Dedifferentiated amniotic fluid mesenchymal stem cell (primary cell): Measurements from ENCODE around the gene UBASH3B.
"Not testable (repeated sequence)": the region's sequence is repeated elsewhere in the genome, so short reads cannot be mapped to it uniquely, and the experiment has no call there.

ENCODE experiments used
- DNase-seq: peaks from one replicate; pipeline ENCODE4 v3.0.0-alpha.2; 2016; ENCODE audit errors: extremely low spot score

Gene UBASH3B

DNA sequence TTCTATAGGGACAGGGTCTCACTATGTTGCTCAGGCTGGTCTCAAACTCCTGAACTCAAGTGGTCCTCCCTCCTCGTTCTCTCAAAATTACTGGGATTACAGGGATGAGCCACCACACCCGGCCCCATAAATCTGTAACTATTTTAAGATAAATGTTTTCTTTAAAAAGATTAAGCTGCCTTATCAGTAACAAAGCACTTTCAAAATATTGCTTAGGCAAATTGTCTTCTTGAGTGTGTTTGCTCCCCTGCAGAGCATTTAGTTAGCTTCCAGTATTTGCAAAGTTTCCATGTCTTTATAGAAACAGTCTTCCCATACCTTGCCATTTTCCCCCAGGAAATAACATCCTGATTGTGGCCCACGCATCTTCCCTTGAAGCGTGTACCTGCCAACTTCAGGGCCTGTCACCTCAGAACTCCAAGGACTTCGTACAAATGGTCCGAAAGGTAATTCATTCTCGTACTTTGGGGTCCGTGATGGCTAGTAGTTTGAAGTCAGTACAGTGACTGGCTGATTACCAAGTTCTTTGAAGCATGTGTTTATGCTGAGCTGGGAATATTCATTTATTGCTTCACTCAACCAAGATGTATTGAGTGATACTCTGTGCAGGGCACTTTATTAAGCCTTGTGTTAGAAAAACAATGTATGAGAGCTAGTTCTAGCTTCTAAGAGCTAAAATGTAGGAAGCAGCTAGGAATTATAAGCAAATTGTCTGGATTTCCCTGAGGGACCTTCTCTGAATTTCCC, 152.4 kb downstream of the UBASH3B start:
- DNase-seq: no peak

DNA sequence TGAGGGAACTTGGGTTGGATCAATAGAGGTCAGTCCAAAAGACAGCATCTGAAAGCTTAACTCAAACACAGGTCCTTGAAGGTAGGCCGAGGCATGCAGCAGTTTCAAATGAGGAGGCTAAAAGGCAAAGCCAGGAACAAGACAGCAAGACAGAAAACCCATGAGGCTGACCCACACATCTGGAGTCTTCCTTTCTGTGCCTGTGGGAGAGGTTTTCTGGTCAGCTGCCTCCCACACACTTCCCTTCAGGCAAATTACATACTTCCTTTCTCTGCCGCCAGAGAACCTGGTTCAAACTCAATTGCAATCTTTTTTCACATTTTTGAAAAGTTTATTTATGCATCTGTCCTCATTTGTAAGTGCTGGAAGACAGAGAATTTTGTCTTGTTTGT, 153.0 kb downstream of the UBASH3B start:
- peak; percentile 57 for DNase-seq

DNA sequence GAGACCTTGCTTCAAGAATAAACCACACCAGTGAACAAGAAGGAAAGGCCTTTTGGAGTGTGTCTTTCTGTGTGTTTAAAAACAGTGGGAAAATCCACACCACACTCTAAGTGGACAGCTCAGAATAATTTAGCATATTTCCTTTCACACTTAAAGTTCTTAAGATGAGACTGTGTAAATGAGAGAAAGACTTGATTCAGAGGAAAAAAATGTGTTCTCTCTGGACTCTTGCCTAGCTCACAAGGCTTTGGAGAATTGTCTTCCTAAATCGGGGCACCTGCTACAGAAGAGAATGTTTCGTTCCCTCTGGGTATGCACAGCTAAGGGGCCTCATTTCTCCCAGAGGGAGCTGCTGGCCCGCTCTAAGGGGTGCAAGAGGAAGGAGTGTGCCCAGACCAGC, 154.3 kb downstream of the UBASH3B start:
- no peak for DNase-seq

DNA sequence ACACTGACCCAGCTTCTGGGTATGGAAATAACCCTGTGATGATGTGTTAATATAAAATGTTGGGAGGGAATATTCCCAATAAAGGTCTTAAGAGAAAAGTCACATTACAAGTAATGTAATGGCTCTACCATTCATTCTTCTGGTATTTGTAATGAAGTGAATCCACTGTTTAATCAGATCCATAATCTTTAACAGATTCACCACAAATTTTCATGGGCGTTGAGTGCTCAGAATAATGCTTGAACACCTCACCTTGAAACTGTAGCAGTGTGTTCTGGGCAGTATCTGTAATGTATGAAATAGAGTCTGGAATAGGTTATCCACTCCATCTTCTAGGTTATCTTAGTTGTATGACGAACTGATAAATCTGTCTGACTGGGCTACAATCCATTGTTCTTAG, 156.2 kb downstream of the UBASH3B start:
- DNase-seq: no peak

DNA sequence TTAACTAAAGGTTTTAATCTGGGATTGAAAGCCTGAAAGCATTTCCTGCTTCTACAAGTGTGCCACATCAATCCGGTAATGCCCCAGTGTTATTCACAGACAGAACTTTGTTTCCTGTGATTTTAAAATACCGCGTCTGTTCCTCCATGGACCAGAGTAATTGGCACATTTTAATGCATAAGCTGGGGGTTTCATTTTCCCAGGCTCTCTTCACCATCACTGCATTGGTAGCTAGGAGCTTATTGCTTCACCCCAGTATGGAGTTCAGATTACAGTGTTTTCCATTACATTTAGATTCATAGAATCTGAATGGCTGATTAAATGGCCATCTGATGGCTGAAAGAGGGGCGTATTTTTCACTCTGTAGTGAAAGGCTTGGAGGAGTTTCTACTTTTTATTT, 157.1 kb downstream of the UBASH3B start:
- no peak for DNase-seq

DNA sequence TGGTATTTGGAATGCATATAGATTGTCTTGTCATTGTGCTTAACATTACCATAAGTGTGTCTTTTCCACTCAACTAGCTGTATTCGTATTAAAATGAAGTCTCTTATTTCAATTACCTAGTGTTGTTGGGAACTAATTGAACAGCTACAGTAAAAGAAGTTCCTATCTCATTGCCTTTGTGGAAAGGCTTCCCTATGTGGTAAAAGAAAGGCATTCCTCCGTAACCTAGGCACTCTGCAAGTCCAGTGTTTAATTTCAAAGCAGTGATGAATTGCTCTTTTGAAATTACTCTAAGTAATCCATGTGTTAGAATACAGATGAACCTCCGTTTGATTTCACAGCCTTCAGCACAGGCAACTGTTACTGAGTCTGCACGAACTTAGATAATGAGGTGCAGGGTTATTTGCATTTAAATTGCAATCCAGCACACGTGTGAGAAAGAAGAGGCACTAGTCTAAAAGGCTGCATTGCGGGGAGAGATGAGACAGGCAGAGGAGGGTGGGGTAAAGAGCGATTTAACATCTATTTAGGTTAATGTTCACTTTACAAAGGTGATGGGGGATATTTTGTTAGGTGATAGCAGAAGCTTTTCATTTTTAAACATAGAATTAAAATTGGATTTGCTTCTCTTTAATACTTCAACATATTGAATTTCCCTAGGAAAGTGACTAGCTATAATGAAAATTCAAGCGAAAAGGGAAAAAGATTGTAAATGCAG, 157.8 kb downstream of the UBASH3B start:
- no peak for DNase-seq

DNA sequence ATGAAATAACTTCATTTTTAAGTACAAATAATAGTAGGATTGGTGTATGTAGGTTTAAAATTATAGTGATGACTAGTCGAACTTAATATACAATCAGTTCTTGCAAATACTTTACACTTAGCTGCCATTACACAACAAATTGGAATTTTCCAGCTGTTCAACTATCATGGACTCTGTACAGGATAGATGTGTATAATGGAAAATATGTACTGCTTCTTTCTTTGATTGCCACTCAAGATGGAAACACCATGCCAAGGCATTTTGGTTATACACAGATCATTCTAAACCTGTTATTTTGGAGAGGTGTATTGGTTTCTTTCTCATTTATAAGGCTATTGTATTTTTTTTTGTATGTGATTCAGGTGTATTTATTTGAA, 158.4 kb downstream of the UBASH3B start:
- no peak for DNase-seq

DNA sequence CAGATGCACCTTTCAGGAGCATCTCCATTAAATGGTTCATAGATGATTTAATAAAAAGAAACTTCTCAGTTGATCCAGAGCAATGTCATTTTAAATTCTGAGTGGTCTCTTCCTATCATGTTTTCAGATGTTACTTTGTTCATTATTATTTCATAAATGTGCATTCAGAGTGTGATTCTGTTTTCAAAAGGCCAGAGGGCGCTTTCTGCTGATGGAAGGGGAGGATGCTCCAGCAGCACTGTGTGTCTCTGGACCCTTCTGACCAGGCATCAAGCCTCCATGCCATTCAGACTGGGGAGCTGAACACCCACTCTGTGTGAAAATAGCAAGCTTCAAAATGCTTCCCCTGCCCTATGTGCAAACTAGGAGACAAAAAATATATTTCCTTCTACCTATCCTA, 158.9 kb downstream of the UBASH3B start:
- no peak for DNase-seq

DNA sequence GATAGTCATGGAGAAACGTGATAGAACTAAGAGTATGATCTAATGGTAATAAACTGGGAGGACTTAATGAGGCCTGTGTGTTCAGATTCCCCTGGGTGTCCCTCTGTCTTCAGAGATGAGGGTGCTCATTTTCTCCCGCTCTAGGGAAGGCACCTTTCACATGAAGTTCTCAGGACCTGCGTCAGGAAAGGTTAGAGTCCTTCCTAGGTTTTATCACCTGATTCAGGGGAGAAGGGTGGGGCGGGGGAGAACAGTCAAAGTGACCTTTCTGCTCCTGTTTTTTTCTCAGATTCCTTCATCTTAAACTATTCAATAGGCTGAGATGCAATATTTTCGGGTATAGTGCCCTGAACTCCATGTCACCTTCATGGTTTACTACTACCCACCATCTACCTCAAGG, 160.4 kb downstream of the UBASH3B start:
- no peak for DNase-seq

DNA sequence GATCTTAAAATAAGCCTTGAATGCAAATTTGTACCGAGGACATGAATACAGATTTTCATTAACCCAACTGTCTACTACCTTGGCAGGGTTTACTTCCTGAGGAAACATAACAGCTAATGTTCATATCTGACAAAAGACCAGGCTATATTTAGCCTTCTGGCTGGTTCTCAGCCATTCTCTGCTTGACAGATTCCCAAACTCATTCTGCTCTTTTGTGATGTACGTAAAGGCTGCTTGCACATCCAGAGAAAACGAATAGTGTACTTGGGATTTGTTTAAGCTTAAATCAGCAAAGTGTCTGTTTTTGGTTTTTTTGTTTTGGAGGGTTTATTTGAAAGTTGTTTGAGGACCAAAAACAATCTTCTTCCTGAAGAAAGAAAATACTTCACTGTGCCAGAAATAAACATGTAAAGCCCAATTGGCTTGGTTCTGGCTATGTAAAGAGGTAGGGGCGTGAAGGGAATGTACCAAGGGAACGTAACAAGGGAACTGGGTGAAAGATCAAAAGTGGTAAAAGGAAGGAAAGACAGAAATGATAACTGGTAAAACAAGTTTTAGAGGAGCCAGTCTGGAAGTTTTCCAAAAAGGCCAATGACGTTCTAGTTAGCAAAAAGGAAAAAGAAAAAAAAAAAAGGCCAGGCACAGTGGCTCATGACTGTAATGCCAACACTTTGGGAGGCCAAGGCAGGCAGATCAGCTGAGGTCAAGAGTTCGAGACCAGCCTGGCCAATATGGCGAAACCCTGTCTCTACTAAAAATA, 161.4 kb downstream of the UBASH3B start:
- no peak for DNase-seq

DNA sequence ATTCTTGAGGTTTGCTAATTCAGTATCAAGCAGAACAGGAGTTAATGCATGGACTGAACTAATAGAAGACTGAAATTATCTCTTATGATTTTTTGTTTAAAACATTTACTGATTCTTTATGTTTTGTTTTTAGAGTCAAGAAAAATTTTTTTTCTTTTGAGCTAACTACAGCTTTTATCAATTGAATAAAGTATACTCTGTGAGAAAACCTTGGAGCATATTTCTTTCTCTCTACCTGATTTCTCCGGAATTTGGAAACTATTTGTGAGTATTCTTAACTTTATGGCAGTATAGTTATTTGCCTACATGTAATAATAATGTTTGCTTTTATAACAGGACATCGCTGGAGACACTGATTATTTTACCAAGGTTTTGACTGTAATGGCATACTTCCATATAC, 164.6 kb downstream of the UBASH3B start:
- no peak for DNase-seq

DNA sequence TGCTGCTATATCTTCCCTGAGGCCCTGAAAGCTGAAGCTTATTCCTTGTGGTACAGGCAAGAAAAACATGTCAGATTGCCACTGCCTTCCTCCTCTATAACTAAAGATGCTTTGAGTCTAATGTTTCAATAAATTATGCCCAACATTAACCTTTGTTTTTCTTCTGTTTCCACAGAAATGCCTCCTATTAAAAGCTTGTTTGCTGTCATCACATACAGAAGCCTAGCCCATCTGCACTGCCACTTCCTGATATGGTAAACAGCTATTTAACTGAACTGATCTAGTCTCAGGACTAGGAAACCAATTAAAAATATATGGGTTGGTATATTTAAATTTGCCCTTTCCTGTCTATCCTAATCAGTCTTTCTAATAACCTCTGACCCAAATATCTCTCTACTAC, 165.6 kb downstream of the UBASH3B start:
- DNase-seq: no peak

DNA sequence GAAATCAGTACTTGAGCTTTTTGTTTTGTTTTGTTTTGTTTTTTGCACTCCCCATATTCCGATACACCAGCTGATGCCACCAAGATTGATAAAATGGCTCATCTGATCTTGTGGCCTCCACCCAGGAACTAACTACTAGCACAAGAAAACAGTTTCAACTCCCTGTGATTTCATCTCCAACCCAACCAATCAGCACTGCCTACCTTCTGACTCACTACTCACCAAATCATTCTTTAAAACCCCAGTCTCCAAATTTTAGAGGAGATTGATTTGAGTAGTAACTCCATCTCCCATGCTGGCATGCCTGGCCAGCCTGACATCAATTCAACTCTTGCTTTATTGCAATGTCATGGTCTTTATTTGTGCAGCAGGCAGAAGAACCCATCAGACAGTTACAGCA, 166.7 kb downstream of the UBASH3B start:
- no peak for DNase-seq

DNA sequence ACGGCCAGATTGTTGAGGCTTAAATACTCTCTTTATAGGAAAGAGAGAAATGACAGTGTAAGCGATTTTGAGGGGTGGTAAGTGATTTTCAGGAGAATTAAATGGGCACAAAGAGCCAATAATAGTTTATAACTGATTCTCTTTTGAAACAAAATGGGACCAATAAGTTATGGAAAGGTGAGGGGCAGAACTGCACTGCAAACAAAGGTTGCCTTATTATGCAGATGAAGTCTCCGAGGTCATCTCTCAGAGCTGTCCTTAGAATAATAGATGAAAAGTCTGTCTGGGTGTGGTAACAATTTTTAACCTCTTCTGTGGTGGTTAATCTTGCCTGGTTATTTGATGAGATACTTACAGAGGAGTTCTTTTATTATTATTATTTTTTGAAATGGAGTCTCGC, 168.0 kb downstream of the UBASH3B start:
- no peak for DNase-seq

DNA sequence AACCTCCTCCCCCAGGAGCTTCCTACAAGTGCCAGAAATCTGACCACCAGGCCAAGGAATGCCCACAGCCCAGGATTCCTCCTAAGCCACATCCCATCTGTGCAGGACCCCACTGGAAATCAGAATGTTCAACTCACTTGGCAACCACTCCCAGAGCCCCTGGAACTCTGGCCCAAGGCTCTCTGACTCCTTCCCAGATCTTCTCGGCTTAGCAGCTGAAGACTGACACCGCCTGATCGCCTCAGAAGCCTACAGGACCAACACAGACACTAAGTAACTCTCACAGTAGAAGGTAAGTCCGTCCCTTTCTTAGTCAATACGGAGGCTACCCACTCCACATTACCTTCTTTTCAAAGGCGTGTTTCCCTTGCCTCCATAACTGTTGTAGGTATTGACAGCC, 173.8 kb downstream of the UBASH3B start:
- not testable (repeated sequence) for DNase-seq

DNA sequence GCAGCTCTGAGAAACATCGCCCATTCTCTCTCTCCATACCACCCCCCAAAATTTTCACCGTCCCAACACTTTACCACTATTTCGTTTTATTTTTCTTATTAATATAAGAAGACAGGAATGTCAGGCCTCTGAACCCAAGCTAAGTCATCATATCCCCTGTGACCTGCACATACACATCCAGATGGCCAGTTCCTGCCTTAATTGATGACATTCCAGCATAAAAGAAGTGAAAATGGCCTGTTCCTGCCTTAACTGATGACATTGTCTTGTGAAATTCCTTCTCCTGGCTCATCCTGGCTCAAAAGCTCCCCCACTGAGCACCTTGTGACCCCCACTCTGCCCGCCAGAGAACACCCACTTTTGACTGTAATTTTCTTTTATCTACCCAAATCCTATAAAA, 176.8 kb downstream of the UBASH3B start:
- DNase-seq: not testable (repeated sequence)

DNA sequence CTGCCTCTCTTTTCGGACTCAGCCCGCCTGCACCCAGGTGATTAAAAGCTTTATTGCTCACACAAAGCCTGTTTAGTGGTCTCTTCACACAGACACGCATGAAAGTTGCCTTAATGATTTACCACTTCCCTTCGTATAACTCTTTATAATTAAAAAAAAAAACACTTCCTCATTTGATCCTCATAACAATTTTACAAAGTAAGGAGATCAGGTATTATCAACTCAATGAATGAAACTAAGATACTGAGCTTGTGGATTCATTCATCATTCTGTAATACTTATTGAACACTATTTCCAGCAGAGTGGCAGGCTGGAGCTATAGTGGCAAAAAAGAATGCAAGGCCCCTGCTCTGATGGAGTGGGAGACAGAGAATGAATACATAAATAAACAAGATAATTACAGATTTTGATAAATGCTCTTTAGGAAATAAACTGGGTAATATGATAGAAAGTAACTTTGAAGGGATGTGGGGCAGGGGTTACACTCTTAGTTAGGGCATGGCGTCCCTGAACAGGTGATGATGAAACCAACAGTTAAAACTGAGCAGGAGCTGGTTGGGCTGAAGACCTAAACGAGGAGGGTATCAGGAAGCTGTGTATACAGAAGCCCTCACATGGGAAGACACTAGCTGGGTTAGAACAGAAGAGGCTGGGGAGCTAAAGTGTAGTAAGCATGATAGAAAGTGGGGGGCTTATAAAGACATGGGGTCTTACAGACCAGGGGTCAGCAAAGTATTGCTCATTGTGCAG, 177.4 kb downstream of the UBASH3B start:
- no peak for DNase-seq

DNA sequence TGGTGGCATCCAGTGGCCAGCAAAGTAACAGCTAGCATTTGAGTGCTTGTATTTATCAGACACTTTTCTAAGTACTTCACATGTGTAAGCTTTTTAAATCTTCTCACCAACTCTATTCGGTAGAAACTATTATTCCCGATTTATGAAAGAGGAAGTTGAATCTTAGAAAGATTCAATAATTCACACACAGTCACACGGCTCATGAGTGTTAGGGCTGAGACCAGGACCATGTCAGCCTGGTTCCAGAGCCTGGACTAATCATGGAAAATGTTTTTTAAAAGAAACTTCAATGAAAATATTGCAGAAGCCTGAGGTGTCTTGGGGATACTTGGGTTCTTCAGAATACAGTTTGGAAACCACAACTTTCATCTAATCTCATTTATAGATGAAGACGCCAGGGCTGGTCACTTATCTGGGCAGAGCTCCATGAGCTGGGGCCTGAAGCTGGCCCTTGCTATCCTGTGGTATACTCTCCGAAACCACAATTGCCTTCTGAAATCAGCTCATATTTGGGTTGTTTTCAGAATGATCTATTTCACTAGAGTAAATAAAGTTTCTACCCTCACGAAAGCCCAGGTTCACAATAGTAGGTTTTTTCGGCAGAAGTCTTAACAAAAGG, 178.4 kb downstream of the UBASH3B start:
- DNase-seq: no peak

DNA sequence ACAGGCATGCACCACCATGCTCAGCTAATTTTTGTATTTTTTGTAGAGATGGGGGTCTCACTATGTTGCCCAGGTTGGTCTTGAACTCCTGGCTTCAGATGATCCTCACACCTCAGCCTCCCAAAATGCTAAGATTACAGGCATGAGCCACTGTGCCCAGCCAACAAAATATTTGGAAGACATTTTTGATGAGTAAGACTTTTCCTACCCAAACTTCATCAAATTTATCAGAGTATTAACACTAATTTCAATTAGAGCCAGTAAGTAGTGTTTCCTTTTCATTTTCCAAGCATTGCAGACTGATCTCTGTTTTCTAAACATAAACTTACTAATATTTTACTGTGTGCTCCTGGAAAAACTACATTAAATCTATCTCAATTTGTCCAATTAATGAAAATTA, 181.4 kb downstream of the UBASH3B start:
- no peak for DNase-seq

DNA sequence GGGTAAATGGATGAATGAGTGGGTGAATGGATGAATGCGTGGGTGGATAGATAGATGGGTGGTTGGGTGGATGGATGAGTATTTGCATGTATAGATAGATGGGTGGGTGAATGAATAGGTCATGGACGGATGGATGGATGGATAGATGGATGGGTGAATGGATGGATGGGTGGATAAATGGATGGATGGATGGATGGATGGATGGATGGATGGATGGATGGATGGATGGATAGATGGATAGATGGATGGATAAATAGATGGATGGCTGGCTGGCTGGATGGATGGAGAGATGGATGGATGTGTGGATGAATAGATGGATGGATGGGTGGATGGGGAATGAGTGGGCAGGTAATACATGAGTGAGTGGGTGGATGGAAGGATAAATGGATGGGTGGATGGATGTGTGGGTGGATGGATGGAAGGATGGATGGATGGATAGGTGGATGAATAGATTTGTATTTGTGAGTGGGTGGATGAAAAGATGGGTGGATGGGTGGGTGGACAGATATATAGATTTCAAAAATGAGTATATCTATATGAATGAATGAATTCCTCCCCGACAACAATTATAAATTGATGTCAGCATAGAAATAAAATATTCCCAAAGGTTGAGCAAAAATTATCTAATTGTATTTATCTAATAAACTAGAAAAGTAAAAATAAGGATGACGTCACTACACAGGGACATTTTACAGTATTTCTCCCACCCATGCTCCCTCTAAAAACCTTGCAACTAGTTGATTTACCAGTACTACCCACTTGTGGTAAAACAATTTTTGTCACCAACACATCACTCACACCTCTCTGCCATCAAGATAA, 182.2 kb downstream of the UBASH3B start:
- no peak for DNase-seq
